GM21390 (cell line): ENCODE data around the gene PPP4C.

Experiments
- ATAC-seq: cut with Tn5 transposase; IDR thresholded peaks from one replicate; pipeline ENCODE4 v1.9.1; 2021; ENCODE audit not compliant: unreplicated experiment

PPP4C gene

GRCh38 chr16:30079480-30079879 is 3.7 kb downstream of the PPP4C start:
- ATAC-seq = no peak

GRCh38 chr16:30082545-30083090 is 6.8 kb downstream of the PPP4C start:
- no peak for ATAC-seq

- ATAC-seq = no peak
Observed at GRCh38 chr16:30083216-30084055, 7.6 kb downstream of the PPP4C start.

GRCh38 chr16:30084096-30084815 is 8.5 kb downstream of the PPP4C start:
- ATAC-seq = no peak

GRCh38 chr16:30084816-30085159 is 9.0 kb downstream of the PPP4C start:
- ATAC-seq = no peak

GRCh38 chr16:30085247-30085646 is 9.5 kb downstream of the PPP4C start:
- ATAC-seq = no peak

- ATAC-seq = no peak
Observed at GRCh38 chr16:30085820-30086219, 10.0 kb downstream of the PPP4C start.

GRCh38 chr16:30086291-30087140 is 10.7 kb downstream of the PPP4C start:
- no peak for ATAC-seq

- no peak for ATAC-seq
Observed at GRCh38 chr16:30087181-30087898, 11.5 kb downstream of the PPP4C start.

GRCh38 chr16:30088237-30088831 is 12.5 kb downstream of the PPP4C start:
- ATAC-seq = no peak

- ATAC-seq = no peak
Observed at GRCh38 chr16:30088832-30089624, 13.2 kb downstream of the PPP4C start.

GRCh38 chr16:30090610-30091331 is 15.0 kb downstream of the PPP4C start:
- ATAC-seq = no peak

- peak; percentile 63 for ATAC-seq
Observed at GRCh38 chr16:30091474-30092372, 15.9 kb downstream of the PPP4C start, which contains the start of gene TBX6. TBX6 (minus strand) TSS chr16:30091924; CDS start chr16:30091193, 731 bp downstream.

- ATAC-seq = peak; percentile 34
Observed at GRCh38 chr16:30092373-30093010, 16.7 kb downstream of the PPP4C start.

- no peak for ATAC-seq
Observed at GRCh38 chr16:30094541-30095165, 18.9 kb downstream of the PPP4C start.
